Measurements from ENCODE around the gene PTPRCAP. TPM values are rescaled to one million over a fixed set of nuclear protein-coding genes. Genes with fewer than 3 reads are reported as not detected.
A peak's percentile ranks its signal among the peaks of the same experiment; 100 is the strongest.

Gene PTPRCAP
- total and polyA plus RNA-seq, 9 of the 15 experiments (the other 6 are each of a cell fraction or from before 2014, with no cell fraction given), result 0.22 to 2.0 (median 1.1) TPM; not detected in 4

- TF ChIP-seq, protein P1, sequence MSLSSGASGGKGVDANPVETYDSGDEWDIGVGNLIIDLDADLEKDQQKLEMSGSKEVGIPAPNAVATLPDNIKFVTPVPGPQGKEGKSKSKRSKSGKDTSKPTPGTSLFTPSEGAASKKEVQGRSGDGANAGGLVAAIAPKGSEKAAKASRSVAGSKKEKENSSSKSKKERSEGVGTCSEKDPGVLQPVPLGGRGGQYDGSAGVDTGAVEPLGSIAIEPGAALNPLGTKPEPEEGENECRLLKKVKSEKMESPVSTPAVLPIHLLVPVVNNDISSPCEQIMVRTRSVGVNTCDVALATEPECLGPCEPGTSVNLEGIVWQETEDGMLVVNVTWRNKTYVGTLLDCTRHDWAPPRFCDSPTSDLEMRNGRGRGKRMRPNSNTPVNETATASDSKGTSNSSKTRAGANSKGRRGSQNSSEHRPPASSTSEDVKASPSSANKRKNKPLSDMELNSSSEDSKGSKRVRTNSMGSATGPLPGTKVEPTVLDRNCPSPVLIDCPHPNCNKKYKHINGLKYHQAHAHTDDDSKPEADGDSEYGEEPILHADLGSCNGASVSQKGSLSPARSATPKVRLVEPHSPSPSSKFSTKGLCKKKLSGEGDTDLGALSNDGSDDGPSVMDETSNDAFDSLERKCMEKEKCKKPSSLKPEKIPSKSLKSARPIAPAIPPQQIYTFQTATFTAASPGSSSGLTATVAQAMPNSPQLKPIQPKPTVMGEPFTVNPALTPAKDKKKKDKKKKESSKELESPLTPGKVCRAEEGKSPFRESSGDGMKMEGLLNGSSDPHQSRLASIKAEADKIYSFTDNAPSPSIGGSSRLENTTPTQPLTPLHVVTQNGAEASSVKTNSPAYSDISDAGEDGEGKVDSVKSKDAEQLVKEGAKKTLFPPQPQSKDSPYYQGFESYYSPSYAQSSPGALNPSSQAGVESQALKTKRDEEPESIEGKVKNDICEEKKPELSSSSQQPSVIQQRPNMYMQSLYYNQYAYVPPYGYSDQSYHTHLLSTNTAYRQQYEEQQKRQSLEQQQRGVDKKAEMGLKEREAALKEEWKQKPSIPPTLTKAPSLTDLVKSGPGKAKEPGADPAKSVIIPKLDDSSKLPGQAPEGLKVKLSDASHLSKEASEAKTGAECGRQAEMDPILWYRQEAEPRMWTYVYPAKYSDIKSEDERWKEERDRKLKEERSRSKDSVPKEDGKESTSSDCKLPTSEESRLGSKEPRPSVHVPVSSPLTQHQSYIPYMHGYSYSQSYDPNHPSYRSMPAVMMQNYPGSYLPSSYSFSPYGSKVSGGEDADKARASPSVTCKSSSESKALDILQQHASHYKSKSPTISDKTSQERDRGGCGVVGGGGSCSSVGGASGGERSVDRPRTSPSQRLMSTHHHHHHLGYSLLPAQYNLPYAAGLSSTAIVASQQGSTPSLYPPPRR (CRISPR knock-in tag; IDR thresholded peaks at IDR 0.05; ENCODE audit: borderline replicate concordance), result no peak
- TF ChIP-seq GABPB2 (CRISPR knock-in tag; conservative IDR thresholded peaks at IDR 0.05) (no peak), MTA3 (IDR thresholded peaks at IDR 0.05; ENCODE audit: borderline replicate concordance) (peak; percentile 72; the same call in 1 of the 2 replicates), ATF6 (CRISPR knock-in tag; IDR thresholded peaks at IDR 0.05) (no peak), KDM2B (CRISPR knock-in tag; IDR thresholded peaks at IDR 0.05) (peak; percentile 86; the same call in 1 of the 2 replicates), HEY1 (CRISPR knock-in tag; IDR thresholded peaks at IDR 0.05; ENCODE audit: borderline replicate concordance) (no peak), MIER1 (IDR thresholded peaks at IDR 0.05; ENCODE audit: low read depth) (no peak), ZMIZ1 (IDR thresholded peaks at IDR 0.05; ENCODE audit: low read depth in 2 of 2, low read length in 2 of 2) (peak; percentile 24 to 91; a peak in 2 of 4 replicates), FOXM1 (IDR thresholded peaks at IDR 0.05; ENCODE audit: low read depth) (no peak), FOXM1 (CRISPR knock-in tag; IDR thresholded peaks at IDR 0.05; ENCODE audit: low read depth) (no peak), FUS (optimal IDR thresholded peaks at IDR 0.05; ENCODE audit: low read depth, low read length) (no peak)
- TF ChIP-seq, protein P2, sequence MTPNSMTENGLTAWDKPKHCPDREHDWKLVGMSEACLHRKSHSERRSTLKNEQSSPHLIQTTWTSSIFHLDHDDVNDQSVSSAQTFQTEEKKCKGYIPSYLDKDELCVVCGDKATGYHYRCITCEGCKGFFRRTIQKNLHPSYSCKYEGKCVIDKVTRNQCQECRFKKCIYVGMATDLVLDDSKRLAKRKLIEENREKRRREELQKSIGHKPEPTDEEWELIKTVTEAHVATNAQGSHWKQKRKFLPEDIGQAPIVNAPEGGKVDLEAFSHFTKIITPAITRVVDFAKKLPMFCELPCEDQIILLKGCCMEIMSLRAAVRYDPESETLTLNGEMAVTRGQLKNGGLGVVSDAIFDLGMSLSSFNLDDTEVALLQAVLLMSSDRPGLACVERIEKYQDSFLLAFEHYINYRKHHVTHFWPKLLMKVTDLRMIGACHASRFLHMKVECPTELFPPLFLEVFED (CRISPR knock-in tag; conservative IDR thresholded peaks at IDR 0.05), result no peak
Observed at GRCh38 chr11:67468759-67469507, 31.5 kb upstream of the PTPRCAP start, which contains the start of gene TMEM134 (continued).
